Loucy (cell line): ENCODE measurements around the gene CD52.

Experiments used
- H2AFZ ChIP-seq: fragments of 200-600 bp; sonication (generic); 2 replicates; pipeline ENCODE4 v1.6.0; 2016; ENCODE audit warnings: antibody characterized with exemption, mild to moderate bottlenecking, low read length, moderate library complexity
- H3F3A ChIP-seq: fragments of 200-600 bp; 2 replicates; pipeline ENCODE4 v1.6.0; 2016; ENCODE audit warnings: antibody characterized with exemption, low read depth, mild to moderate bottlenecking
- H3K27me3 ChIP-seq: fragments of 200-600 bp; sonication (generic); 2 replicates; pipeline ENCODE4 v1.6.1; 2014; ENCODE audit warnings: low read length, mild to moderate bottlenecking; ENCODE audit not compliant: insufficient read depth, poor library complexity, severe bottlenecking
- H3K36me3 ChIP-seq: fragments of 200-600 bp; sonication (generic); 2 replicates; pipeline ENCODE4 v1.6.1; 2016; ENCODE audit warnings: low read length; ENCODE audit not compliant: insufficient read depth
- H3K4me1 ChIP-seq: fragments of 200-600 bp; sonication (generic); 2 replicates; pipeline ENCODE4 v1.5.1; 2014; ENCODE audit warnings: low read length, mild to moderate bottlenecking; ENCODE audit not compliant: insufficient read depth, poor library complexity, severe bottlenecking
- H3K4me2 ChIP-seq: fragments of 200-600 bp; sonication (generic); 2 replicates; pipeline ENCODE4 v1.6.0; 2014; ENCODE audit warnings: antibody characterized with exemption, low read length, low read depth, mild to moderate bottlenecking; ENCODE audit not compliant: poor library complexity, severe bottlenecking
- H3K4me3 ChIP-seq: fragments of 200-600 bp; sonication (generic); 2 replicates; pipeline ENCODE4 v1.5.1; 2014; ENCODE audit warnings: low read length, mild to moderate bottlenecking, mixed read lengths; ENCODE audit not compliant: poor library complexity, severe bottlenecking
- H3K79me2 ChIP-seq: fragments of 200-600 bp; sonication (generic); 2 replicates; pipeline ENCODE4 v1.6.1; 2014; ENCODE audit warnings: low read length; ENCODE audit not compliant: insufficient read depth
- H3K9ac ChIP-seq: fragments of 200-600 bp; sonication (generic); 2 replicates; pipeline ENCODE4 v1.6.0; 2014; ENCODE audit warnings: mild to moderate bottlenecking, low read depth, low read length, moderate library complexity; ENCODE audit not compliant: poor library complexity, severe bottlenecking
- H3K9me2 ChIP-seq: fragments of 200-600 bp; sonication (generic); replicated peaks from 2 replicates; pipeline ENCODE4 v1.6.1; 2016; ENCODE audit warnings: low read depth, low read length, mixed read lengths
- H3K9me3 ChIP-seq: fragments of 200-600 bp; sonication (generic); 2 replicates; pipeline ENCODE4 v1.6.1; 2014; ENCODE audit warnings: mild to moderate bottlenecking, antibody characterized with exemption, low read length, low read depth; ENCODE audit not compliant: insufficient read depth
- H4K20me1 ChIP-seq: fragments of 200-600 bp; sonication (generic); 2 replicates; pipeline ENCODE4 v1.6.0; 2014; ENCODE audit warnings: antibody characterized with exemption, low read length, mild to moderate bottlenecking; ENCODE audit not compliant: insufficient read depth, poor library complexity, severe bottlenecking
- CTCF ChIP-seq: fragments of 200-600 bp; sonication (generic); conservative IDR thresholded peaks from 2 replicates; pipeline ENCODE4 v1.5.1; 2014; ENCODE audit warnings: mild to moderate bottlenecking, antibody characterized with exemption, low read length
- EZH2phosphoT487 ChIP-seq: fragments of 200-600 bp; IDR thresholded peaks from 2 replicates; pipeline ENCODE4 v1.6.1; 2018; ENCODE audit warnings: antibody characterized with exemption, mild to moderate bottlenecking, moderate library complexity, borderline replicate concordance

The CD52 gene

GRCh38 chr1:26322042-26322331 lies 4.2 kb downstream of the CD52 start:
- Histone ChIP-seq H3K4me3 (peak overlapping the region; percentile 25), H3K27me3 (no peaks in the 10 kb centered on the region), H3K9me2 (no peaks in the 10 kb centered on the region), H3K9me3 (no peaks in the 10 kb centered on the region), H2AFZ (no peak overlapping the region), H3K36me3 (no peaks in the 10 kb centered on the region), H3K9ac (peak overlapping the region; percentile 95), H3K79me2 (peaks cover 45% of the 10 kb centered on the region), H4K20me1 (no peaks in the 10 kb centered on the region), H3K4me1 (peaks cover 33% of the 10 kb centered on the region), H3F3A (no peaks in the 10 kb centered on the region), H3K4me2 (peak overlapping the region; percentile 96)
- TF ChIP-seq EZH2phosphoT487, result no peak
- TF ChIP-seq CTCF, result no peak

GRCh38 chr1:26323382-26323781 lies 5.6 kb downstream of the CD52 start:
- Histone ChIP-seq H3K9ac (no peak overlapping the region), H3F3A (no peaks in the 10 kb centered on the region), H3K36me3 (no peaks in the 10 kb centered on the region), H3K9me3 (no peaks in the 10 kb centered on the region), H3K4me3 (no peak overlapping the region), H3K9me2 (no peaks in the 10 kb centered on the region), H4K20me1 (no peaks in the 10 kb centered on the region), H3K4me1 (peaks cover 20% of the 10 kb centered on the region), H3K27me3 (no peaks in the 10 kb centered on the region), H3K79me2 (peaks cover 32% of the 10 kb centered on the region), H3K4me2 (no peak overlapping the region), H2AFZ (no peak overlapping the region)
- TF ChIP-seq EZH2phosphoT487, result no peak
- no peak for TF ChIP-seq CTCF

GRCh38 chr1:26324550-26324949 lies 6.8 kb downstream of the CD52 start:
- Histone ChIP-seq H3K27me3 (no peaks in the 10 kb centered on the region), H3K4me2 (no peak overlapping the region), H3K9ac (no peak overlapping the region), H3K36me3 (no peaks in the 10 kb centered on the region), H3F3A (no peaks in the 10 kb centered on the region), H2AFZ (no peak overlapping the region), H3K4me3 (no peak overlapping the region), H3K4me1 (peaks cover 16% of the 10 kb centered on the region), H3K9me2 (no peaks in the 10 kb centered on the region), H3K9me3 (no peaks in the 10 kb centered on the region), H3K79me2 (peaks cover 21% of the 10 kb centered on the region; the same call in 1 of the 2 replicates), H4K20me1 (no peaks in the 10 kb centered on the region)
- no peak for TF ChIP-seq CTCF
- no peak for TF ChIP-seq EZH2phosphoT487
